OCI-LY7 (cell line): ENCODE results near the gene RBBP4.

Source experiments
- EZH2phosphoT487 ChIP-seq: fragments of 200-600 bp; sonication (generic); IDR thresholded peaks from 2 replicates; pipeline ENCODE4 v1.6.1; 2018; ENCODE audit warnings: low read depth, borderline replicate concordance, mild to moderate bottlenecking, mixed run types, antibody characterized with exemption, low read length, moderate library complexity, mixed read lengths
- TF ChIP-seq, protein P1 (sequence below): fragments of 200-600 bp; sonication (generic); conservative IDR thresholded peaks from 2 replicates; pipeline ENCODE4 v1.5.1; 2014; ENCODE audit warnings: mild to moderate bottlenecking, antibody characterized with exemption, low read length, moderate library complexity, mixed read lengths

DNA sequence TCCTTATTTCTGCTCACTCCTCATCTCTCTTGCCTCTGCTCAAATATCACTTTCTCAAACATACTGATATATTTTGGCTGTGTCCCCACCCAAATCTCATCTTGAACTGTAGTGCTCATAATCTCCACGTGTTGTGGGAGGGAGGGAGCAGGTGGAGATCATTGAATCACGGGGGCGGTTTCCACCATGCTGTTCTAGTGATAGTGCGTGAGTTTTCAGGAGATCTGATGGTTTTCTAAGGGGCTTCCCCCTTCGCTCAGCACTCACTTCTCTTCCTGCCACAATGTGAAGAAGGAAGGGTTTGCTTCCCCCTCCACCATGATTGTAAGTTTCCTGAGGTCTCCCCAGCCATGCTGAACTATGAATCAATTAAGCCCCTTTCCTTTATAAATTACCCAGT is 27.2 kb upstream of the RBBP4 start:
- TF ChIP-seq, protein P1, sequence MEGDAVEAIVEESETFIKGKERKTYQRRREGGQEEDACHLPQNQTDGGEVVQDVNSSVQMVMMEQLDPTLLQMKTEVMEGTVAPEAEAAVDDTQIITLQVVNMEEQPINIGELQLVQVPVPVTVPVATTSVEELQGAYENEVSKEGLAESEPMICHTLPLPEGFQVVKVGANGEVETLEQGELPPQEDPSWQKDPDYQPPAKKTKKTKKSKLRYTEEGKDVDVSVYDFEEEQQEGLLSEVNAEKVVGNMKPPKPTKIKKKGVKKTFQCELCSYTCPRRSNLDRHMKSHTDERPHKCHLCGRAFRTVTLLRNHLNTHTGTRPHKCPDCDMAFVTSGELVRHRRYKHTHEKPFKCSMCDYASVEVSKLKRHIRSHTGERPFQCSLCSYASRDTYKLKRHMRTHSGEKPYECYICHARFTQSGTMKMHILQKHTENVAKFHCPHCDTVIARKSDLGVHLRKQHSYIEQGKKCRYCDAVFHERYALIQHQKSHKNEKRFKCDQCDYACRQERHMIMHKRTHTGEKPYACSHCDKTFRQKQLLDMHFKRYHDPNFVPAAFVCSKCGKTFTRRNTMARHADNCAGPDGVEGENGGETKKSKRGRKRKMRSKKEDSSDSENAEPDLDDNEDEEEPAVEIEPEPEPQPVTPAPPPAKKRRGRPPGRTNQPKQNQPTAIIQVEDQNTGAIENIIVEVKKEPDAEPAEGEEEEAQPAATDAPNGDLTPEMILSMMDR: no peak
- TF ChIP-seq EZH2phosphoT487: no peak
